HG03135 (cell line): ENCODE data around the gene NHSL2.
"Not testable (repeated sequence)": the region's sequence is repeated elsewhere in the genome, so short reads cannot be mapped to it uniquely, and the experiment has no call there.

Experiments
- ATAC-seq: cut with Tn5 transposase; IDR thresholded peaks from one replicate; pipeline ENCODE4 v1.9.1; 2021; ENCODE audit warnings: mild to moderate bottlenecking, moderate library complexity; ENCODE audit not compliant: unreplicated experiment

Gene NHSL2

DNA sequence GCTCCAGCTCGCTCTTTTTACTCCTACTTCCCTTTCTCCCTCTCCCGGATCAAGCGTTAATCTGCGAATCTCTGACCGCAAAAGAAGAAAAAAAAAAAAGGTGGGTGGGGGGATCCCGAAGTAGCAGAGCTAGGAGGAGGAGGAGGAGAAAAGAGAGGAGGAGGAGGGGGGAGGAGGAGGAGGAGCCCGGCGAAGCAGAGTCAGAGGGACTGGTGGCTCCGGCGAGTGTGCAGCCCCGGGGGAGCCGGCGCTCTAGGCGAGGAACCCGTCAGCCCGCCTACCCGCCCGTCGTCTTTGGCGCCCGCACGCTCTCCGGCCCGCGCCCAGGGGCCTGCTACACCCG lies at the start of gene NHSL2:
Gene NHSL2, plus strand, starts transcription at position 203 of the 343 bp plus-strand sequence.
- ATAC-seq: no peak

DNA sequence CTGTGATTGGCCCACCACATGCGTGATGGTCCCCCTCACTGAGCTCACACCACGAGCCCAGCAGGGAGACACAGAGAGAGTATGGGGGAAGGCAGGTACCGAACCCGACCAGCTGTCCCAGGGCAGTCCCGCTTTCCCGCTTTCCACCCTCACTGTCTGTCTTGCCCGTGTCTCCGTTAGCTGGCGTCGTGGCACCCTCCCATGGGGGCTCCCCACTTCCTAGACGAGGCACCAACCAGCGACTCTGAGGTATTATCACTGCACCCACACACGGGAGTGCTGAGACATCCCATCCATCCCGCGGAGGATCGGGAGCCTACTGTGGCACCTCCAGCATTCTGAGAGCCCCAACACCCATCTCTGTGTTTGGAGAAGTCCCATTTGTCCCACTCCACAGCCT lies 43.0 kb upstream of the NHSL2 start:
- no peak for ATAC-seq

DNA sequence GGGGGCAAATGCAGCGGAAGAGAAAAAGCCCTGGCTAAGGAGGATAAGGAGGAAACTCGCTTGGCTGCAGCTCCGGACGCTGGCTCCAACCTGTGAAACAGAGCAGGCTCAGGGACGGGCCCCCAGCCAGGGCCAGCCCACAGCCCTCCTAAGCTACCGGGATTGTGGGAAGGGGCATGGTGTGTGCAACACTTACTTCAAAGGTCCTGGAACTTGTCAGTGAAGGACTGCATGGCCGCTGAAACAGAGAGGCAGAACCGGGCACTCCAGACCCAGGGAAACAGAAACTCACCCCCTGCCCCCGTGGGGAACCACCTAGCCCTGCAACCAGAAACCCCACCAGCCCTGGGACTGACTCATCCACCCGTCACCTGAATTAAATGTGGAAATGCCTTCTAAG lies 41.1 kb upstream of the NHSL2 start:
- not testable (repeated sequence) for ATAC-seq

DNA sequence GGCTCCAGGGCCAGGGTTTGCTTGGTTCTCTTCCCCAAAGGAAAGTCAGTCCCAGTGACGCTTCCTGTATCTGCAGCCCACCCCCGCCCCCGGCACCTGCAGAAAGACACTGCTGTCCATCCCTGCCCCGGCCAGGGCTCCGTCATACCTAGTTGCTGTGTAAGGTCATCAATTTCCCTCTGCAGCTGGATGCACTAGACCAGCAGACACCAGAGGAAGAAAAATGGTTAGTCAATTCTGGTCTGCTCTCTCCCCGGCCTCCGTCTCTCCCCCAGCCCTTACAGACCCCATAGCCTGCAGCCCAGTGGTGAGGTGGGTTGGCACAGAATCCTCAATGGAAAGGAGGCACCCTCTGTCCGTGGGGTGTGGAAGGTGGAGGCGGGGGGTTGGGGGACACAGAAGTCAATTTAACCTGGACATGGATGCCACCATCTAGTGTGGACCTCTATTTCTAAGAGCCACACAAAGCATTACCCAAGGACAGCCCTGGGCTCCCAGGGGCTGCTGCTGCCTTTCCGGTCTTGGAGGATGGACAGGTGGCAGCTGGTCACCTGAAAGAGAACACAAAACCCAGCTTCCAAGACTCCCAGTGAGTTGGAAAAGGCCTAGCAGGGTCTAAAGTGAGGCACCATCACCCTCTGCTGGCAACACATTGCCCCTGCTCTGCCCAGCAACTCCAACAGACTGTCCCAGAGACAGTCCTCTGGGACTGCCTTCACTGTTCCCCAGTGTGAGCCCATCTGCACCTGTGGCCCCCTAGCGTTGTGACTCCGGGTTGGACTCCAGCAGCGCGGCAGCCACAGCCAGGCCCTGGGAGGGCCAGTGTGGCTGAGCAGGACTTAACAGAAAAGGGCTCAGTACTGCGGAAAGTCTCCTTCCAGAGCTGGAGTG lies 40.2 kb upstream of the NHSL2 start:
- no peak for ATAC-seq

DNA sequence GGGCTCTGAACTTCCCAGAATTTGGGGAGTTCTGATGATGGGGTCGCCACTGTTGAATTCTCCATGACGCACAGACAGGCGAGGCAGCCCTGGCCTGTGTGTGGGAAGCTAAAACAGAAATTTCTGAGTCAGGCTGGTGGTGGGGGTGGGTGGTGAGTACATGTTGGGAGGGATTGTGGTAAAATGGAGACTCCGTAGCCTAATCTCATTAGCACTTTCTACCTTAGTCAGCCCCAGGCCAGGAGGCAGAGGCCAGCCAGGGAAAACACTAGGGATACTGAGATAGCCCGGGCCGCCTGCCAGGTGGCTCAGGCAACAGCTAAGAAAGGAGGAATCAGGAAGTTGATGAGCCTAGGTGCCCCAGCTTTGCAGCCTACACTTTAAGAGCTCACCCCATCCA lies 39.3 kb upstream of the NHSL2 start:
- no peak for ATAC-seq

DNA sequence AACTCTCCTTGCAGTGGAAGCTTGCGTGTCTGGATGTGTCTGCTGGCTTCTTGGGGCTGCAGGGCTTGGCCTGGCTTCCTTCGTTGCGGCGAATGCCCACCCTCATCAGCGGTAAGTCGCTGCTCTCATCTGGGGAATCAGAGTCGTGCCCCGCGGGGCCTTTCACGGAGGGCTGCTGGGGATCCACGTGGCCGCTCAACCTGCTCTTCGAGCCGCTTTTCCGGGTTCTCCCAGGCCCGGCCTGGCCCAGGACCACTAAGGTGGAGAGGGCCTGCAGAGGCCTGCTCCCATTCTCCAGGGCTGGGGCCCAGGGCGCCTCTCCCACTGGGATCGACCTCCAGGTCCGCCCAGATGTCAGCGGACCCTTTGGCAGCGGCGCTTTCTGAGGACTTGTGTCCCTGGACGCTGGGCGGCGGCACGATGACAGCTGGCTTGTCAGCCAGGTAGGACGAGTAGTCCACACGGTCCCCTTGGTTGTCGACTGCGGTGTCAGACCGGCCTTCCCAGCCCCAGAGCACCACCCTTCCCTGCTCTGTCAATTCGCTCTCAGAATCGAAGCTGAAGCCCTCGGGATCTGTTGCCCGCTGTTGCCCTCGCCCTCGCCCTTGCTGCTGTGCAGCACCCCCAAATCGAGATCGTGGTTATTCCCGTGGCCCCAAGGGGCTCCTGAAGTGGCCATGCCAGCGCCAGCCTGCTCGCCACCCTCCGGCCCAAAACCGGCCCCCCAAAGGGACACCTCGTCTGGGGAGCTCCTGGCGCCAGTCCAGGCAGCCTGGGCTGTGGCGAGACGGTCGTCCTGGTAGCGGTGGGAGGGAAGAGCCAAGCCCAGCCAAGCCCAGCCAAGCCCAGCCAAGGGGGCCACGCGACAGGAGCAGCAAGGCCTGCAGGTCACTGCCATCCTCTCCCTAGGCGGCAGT lies 37.8 kb upstream of the NHSL2 start:
- no peak for ATAC-seq

DNA sequence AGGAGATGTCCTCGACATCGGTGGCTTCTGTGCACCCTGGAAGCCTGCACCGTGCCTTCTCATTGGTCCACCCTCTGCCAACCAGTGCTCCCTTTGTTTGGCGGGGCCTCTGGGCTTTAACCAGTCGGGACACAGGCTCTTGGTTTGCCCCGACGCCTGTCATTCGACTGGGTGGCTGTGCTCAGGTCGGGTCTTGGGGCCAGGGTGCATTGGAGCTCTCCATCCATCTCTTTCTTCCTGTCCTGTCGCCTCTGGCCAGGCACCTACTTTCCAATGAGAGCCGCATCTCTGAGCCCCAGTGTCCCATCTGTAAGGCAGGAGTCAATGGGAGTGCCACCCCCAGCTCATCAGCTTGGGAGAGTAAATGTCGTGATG lies 37.2 kb upstream of the NHSL2 start:
- no peak for ATAC-seq

DNA sequence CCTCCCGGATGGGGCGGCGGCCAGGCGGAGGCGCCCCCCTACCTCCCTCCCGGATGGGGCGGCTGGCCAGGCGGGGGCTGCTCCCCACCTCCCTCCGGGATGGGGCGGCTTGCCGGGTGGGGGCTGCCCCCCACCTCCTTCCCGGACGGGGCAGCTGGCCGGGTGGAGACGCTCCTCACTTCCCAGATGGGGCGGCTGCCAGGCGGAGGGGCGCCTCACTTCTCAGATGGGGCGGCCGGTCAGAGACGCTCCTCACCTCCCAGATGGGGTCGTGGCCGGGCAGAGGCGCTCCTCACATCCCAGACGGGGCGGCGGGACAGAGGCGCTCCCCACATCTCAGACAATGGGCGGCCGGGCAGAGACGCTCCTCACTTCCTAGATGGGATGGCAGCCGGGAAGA lies 33.8 kb upstream of the NHSL2 start:
- ATAC-seq: not testable (repeated sequence)

DNA sequence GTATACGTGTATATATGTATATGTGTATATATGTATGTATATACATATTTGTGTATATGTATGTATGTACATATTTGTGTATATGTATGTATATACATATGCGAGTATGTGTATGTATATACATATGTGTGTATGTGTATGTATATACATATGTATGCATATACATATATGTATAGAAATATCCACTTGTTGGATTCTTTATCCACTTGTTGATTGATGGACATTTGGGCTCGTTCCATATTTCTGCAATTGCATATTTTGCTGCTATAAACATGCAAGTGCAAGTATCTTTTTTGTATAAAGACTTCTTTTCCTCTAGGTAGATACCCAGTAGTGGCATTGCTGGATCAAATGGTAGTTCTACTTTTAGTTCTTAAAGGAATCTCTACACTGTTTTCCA lies 25.5 kb upstream of the NHSL2 start:
- ATAC-seq: no peak

DNA sequence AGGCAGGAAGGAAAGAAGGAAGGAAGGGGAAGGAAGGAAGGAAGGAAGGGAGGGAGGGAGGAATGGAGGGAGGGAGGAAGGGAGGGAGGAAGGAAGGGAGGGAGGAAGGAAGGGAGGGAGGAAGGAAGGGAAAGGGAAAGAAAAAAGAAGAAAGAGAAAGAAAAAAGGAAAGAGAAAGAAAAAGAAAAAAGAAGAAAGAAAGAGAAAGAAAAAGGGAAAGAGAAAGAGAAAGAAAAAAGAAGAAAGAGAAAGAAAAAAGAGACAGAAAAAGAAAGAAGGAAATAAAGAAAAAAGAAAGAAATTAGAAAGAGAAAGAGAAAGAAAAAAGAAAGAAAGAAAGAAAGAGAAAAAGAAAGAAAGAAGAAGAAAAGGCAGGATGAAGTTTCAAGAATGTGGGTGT lies 15.0 kb upstream of the NHSL2 start:
- no peak for ATAC-seq

DNA sequence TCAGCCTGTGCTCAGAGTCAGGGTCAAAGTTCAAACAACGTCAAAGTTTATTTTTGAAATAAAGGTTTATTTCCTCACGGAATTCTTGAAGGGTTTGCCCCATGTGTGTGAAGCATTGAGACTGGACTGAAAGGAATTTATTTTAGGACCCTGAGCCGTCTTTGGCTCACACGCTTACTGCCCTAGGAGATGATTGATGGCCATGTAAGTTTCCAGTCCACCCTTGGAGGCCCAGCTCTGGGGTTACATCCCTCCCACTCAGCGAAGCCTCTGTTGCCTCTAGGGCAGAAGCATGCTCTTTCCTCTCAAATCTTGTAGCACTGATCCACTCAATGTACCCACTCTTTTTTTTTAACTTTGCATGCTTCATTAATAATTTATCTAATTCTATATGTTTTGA lies 4.5 kb upstream of the NHSL2 start:
- no peak for ATAC-seq

DNA sequence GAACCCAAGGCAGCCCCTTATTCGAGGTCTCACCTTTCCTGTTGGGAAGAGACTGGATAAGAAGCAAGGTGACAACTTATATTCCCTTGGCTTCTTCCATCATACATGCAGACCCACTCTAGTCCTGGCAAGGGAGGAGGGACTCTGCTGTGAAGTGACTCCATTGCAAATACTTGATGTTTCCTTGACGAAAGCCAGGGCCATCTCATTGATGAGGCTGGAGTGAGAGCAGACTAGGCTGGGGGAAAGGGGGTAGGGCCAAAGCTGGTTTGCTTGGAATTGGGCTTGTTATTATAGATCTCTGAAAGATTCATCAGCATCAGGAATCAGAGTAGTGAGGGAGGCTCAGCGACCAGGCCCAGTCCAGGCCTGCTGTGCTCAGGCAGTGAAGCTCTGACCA lies 2.3 kb upstream of the NHSL2 start:
- no peak for ATAC-seq

DNA sequence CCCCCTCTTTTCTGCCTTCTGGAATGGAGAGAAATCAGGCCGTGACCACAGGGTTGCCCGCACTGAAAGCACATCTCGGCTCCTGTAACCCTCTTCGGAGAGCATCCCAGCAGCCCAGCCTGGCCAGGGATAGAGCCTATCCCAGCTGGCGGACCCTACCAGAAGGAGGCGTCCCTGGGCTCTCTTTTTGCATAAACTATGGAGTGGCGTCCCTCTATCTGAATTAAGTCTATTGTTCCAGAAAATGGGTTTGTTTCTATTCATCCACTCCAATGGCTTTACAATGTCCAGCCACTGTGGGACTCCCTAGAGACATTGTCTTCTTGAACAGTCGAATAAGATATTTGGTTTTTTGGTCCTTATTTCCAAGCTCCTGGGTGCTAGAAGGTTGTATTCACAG lies 689 bp upstream of the NHSL2 start:
- no peak for ATAC-seq

DNA sequence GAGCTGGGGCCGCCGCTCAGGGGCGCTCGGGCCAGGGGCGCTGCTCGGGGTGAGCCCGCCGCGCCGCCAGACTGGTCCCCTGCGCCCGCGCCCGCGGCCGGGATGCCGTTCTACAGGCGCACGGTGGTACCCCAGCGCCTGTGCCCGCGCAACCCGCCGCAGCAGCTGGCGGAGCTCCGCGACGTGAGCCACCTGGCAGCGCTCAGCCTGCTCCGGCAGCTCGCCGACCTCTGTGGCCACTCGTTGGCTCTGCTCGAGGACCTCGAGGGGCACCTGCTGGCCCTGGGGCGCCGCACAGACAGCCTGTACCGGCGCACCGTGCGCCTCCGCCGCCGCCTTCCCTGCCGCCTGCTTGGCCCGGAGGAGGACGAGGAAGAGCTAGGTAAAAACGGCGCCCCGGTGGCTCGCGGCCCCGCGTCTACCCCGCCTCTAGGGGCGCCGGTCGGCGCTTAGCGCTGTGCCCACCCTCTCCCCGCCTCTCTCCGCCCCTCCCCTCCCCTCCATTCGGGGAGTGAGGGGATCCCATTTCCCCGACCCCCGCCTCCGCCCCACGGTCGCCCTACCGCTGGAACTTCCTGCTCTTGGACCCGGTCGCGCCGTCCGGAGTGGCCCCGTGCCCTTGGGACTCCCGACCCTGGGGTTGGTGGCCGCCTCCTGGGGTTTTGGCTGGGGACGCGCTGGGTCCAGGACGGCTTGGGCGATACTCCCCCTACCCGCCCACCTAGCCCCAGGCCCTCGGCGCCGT lies 513 bp downstream of the NHSL2 start:
- ATAC-seq: no peak

DNA sequence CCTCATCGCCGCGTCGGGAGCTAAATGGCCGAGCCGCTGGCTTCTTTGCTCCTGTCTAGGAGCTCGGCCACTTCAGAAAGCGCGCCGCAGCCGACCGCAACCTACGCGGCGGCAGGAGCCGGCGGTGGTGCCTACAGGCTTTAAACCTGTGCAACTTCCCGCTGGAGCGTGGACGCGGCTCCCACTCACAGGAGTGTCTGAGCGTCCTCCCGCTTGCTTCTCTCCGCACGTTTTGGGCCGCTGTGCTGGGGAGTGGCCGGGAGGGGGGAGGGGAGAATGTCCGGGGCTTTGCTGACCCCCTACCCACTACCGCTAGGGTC lies 1.0 kb downstream of the NHSL2 start:
- no peak for ATAC-seq

DNA sequence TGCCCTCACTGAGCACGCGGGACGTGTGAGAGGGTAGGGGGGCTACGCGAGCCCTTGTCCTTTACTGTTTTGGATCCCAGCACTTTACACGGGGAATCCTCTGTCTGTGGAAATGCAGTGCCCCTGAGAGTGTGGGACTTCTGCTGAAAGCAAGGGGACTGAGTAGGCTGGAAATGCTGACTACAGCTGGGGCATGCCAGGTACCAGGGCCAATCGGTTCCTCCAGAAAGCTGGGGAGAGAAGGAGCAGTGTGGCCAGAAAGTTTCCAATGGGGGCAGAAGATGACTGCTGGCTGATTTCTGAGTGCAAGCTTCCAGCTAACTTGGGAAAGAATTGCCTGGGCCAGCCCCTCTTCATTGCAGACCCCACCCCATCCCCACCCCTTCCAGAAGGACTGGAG lies 1.5 kb downstream of the NHSL2 start:
- no peak for ATAC-seq

DNA sequence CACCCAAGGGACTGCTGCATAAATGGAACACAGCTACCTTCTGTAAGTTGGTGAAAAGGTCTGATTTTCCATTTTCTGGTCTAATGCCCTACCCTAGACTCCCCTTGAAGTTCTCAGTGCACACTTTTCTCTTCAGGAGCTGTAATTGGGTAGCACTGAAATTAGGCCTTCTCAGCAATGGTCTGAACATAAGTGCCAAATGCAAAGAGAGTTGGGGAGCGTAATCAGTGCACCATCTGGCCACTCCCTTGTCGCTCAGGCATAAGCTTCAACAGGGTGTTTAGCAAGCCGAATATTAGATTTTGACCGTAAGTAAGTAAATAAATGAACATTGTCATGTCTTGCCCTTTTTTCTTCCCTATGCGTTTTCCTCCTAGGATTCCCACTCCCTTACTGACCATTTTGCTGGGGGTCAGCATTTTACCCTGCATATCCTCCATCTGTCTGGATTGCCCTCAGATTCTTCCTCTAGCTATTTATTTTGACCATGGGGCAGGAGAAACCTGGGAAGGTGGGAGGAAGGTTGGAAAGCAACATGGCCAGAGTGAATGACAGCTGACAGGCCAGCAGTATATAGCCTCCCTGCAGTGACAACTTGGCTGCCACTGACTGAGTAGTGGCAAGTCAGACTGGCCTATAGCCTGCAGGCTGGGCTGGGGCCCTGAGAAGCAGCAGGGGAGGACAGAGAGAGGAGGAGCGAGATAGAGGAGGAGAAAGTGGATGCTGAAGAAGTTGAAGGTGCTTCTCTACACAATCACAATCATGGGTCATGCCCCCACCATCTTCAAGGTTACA lies 2.7 kb downstream of the NHSL2 start:
- no peak for ATAC-seq

DNA sequence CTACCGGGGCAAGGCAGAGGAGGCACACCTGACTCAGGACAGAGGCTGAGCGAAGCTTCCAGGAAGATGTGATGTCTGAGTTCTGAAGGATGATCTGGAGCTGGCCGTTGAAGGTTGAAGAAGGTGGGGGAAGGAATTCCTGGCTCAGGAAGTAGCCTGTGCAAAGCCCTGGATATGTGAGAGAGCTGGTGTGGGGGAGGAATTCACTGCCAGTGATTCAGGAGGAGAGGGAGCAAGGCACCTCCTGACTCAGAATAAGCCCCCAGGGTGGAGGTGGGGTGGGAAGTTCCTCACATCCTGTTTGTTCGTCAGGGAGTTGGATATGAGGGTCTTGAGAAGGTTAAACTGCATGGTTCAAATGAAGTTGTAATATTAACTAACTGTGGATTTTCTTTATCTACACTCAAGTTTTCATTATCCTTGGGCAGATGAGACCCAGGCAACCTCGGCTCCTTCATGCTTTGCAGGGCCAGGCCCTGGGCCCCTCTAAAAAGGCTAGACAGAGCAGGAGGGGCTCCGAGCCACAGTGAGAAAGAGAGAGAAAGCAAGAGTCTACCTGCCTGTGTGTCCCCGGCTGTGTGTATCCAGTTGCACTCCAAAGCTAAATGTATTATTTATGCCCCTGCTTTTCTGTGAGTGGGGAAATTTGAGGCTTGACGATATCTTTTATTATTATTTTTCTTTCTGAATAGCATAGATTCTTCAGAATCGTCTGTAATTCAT lies 7.1 kb downstream of the NHSL2 start:
- ATAC-seq: no peak

DNA sequence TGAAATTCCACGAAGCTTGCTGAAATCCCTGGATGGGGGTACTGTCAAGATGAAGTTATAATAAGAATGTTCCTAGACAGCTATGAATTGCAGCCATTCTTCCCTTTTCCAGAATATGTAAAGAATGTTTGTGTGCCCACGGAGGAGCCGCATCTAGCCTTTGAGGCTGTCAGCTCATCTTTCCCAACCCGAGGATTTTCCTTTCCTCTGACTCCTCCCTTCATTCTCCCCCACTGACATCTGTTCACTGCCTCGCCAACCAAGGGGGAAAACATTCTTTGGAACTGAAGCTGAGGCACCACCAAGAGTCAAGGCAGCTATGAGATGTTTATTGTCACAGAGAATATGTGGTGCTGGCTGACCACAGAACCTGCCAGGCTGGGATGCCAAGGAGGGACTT lies 8.8 kb downstream of the NHSL2 start:
- ATAC-seq: no peak

DNA sequence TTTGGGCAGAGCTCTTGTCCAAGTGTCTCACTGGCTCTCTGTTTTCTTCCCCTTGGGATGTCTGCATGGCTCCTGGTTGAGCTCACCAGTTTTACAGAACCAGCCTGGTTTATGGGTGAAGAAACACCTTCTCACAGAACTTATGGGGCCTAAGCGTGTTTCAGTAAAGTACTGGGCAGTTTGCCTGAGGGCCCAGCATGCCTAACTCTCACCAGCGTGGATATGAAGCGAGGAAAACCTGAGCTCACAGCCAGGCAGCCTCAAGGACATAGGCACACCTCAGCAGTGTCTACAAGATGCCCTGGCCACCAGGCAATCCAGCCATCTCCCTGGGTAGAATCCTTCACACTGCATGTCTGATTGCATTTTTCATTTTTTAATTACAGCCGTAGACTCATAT lies 9.2 kb downstream of the NHSL2 start:
- no peak for ATAC-seq
